Measurements from ENCODE around the gene FOSB. TPM values are rescaled to one million over a fixed set of nuclear protein-coding genes. Genes with fewer than 3 reads are reported as not detected.

Gene FOSB
- polyA plus RNA-seq, 10 donors, result 12.7 to 590 (median 84.2) TPM

GRCh38 chr19:45522010-45522941 lies 54.5 kb downstream of the FOSB start:
- no peak for DNase-seq

- peak; percentile 82 to 92 (median 88) for DNase-seq
Measured at GRCh38 chr19:45523642-45524256, 56.0 kb downstream of the FOSB start.

- no peak for DNase-seq
Measured at GRCh38 chr19:45524575-45525129, 56.9 kb downstream of the FOSB start.

Other genes starting within 250 kb of the FOSB start
- gene EXOC3L2, start 222.6 kb upstream of the FOSB start, polyA plus RNA-seq (ENCODE audit: insufficient read length in 10 of 10), result 1 to 10 TPM in 7 of 10 donors, under 1 TPM in 3; 0.71 to 2.6 (median 1.2) TPM
- gene MARK4, start 216.7 kb upstream of the FOSB start, polyA plus RNA-seq (ENCODE audit: insufficient read length in 10 of 10), result 10 to 100 TPM; 20.2 to 35.0 (median 28.6) TPM
- gene CKM, start 145.1 kb upstream of the FOSB start, polyA plus RNA-seq (ENCODE audit: insufficient read length in 10 of 10), result 1,000 to 10,000 TPM; 1,344 to 3,569 (median 3,092) TPM
- 1 to 10 TPM in 2 of 10 donors, under 1 TPM in 6, not detected in 2; 0.16 to 8.9 (median 0.24) TPM for gene KLC3, start 127.2 kb upstream of the FOSB start, polyA plus RNA-seq (ENCODE audit: insufficient read length in 10 of 10)
- 10 to 100 TPM; 12.0 to 18.1 (median 15.9) TPM for gene ERCC2, start 97.4 kb upstream of the FOSB start, polyA plus RNA-seq (ENCODE audit: insufficient read length in 10 of 10)
- 10 to 100 TPM in 2 of 10 donors, 1 to 10 TPM in 8; 2.5 to 12.8 (median 3.9) TPM for gene PPP1R13L, start 62.9 kb upstream of the FOSB start, polyA plus RNA-seq (ENCODE audit: insufficient read length in 10 of 10)
- 1 to 10 TPM; 3.0 to 6.2 (median 4.3) TPM for gene POLR1G, start 61.4 kb upstream of the FOSB start, polyA plus RNA-seq (ENCODE audit: insufficient read length in 10 of 10)
- 100 to 1,000 TPM in 1 of 10 donors, 10 to 100 TPM in 9; 81.8 to 106 (median 91.7) TPM for gene ERCC1, start 44.1 kb upstream of the FOSB start, polyA plus RNA-seq (ENCODE audit: insufficient read length in 10 of 10)
- 100 to 1,000 TPM in 9 of 10 donors, 10 to 100 TPM in 1; 74.9 to 142 (median 129) TPM for gene RTN2, start 29.1 kb downstream of the FOSB start, polyA plus RNA-seq (ENCODE audit: insufficient read length in 10 of 10)
- 1 to 10 TPM in 3 of 10 donors, under 1 TPM in 7; 0.66 to 2.4 (median 0.77) TPM for gene PPM1N, start 30.4 kb downstream of the FOSB start, polyA plus RNA-seq (ENCODE audit: insufficient read length in 10 of 10)
- gene VASP, start 39.5 kb downstream of the FOSB start, polyA plus RNA-seq (ENCODE audit: insufficient read length in 10 of 10), result 10 to 100 TPM; 45.7 to 65.7 (median 55.6) TPM
- gene OPA3, start 116.8 kb downstream of the FOSB start, polyA plus RNA-seq (ENCODE audit: insufficient read length in 10 of 10), result 1 to 10 TPM; 5.6 to 7.8 (median 6.3) TPM
- 1 to 10 TPM; 1.4 to 3.6 (median 2.6) TPM for gene GPR4, start 134.2 kb downstream of the FOSB start, polyA plus RNA-seq (ENCODE audit: insufficient read length in 10 of 10)
- 10 to 100 TPM in 5 of 10 donors, 1 to 10 TPM in 5; 8.2 to 18.0 (median 10.1) TPM for gene EML2, start 171.4 kb downstream of the FOSB start, polyA plus RNA-seq (ENCODE audit: insufficient read length in 10 of 10)
- gene GIPR, start 200.2 kb downstream of the FOSB start, polyA plus RNA-seq (ENCODE audit: insufficient read length in 10 of 10), result 1 to 10 TPM in 2 of 10 donors, under 1 TPM in 6, not detected in 2; 0.14 to 4.1 (median 0.48) TPM
- gene SNRPD2, start 224.0 kb downstream of the FOSB start, polyA plus RNA-seq (ENCODE audit: insufficient read length in 10 of 10), result 100 to 1,000 TPM; 206 to 339 (median 266) TPM
- gene QPCTL, start 224.7 kb downstream of the FOSB start, polyA plus RNA-seq (ENCODE audit: insufficient read length in 10 of 10), result 1 to 10 TPM; 2.1 to 4.5 (median 3.4) TPM